Kidney epithelial cell (primary cell): Measurements from ENCODE around the gene PPM1L. TPM values are rescaled to one million over a fixed set of nuclear protein-coding genes. Genes with fewer than 3 reads are reported as not detected.

Experiments
- DNase-seq: peaks from one replicate; pipeline ENCODE4 v3.0.0-alpha.2; 2010; ENCODE audit warnings: low read depth
- H3K27me3 ChIP-seq: 2 replicates; pipeline ENCODE4 v1.6.0; 2011; ENCODE audit warnings: low read length; ENCODE audit not compliant: control insufficient read depth, insufficient read depth
- H3K36me3 ChIP-seq: 2 replicates; pipeline ENCODE4 v1.5.1; 2011; ENCODE audit warnings: low read length; ENCODE audit not compliant: control insufficient read depth, insufficient read depth
- H3K4me3 ChIP-seq: 2 replicates; pipeline ENCODE4 v1.5.1; 2011; ENCODE audit warnings: low read depth, mild to moderate bottlenecking, control low read depth, low read length
- total RNA-seq: library from RNA; depleted of rRNA; stranded (reverse); fragments of >200 nt; gene quantifications from 2 replicates; pipeline ENCODE4 v1.2.3, GENCODE V29; 2015
- TF ChIP-seq, protein P1 (sequence below): IDR thresholded peaks from 2 replicates; pipeline ENCODE4 v1.5.1; 2011; ENCODE audit warnings: mild to moderate bottlenecking, moderate library complexity, low read length, control low read depth, inconsistent platforms; ENCODE audit not compliant: insufficient read depth, poor library complexity, severe bottlenecking

PPM1L gene
- total RNA-seq, 1 donor from 2014 or later, result 11.1 TPM

DNA sequence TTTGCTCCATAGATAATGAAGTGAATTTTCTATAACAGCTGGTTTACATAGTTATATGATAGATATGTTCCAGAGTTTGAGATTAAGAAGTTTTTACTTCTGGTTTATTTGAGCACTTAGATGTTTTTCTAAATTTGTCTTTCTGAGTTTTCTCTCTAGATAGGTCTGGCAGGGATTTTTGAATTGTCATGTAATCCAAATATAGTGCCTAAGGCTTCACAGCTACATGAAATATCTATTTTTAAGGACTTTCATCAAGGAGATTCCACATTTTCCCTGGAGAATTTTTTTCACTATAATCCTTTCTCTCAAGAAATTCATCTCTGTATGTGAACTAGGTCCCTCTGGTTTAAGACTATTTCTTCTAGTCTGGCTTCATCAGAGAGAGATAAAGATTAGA is 12.0 kb downstream of the PPM1L start:
- DNase-seq, result no peak
- Histone ChIP-seq H3K27me3 (no peaks in the 10 kb centered on the region), H3K4me3 (no peak overlapping the region), H3K36me3 (no peaks in the 10 kb centered on the region)
- TF ChIP-seq, protein P1, sequence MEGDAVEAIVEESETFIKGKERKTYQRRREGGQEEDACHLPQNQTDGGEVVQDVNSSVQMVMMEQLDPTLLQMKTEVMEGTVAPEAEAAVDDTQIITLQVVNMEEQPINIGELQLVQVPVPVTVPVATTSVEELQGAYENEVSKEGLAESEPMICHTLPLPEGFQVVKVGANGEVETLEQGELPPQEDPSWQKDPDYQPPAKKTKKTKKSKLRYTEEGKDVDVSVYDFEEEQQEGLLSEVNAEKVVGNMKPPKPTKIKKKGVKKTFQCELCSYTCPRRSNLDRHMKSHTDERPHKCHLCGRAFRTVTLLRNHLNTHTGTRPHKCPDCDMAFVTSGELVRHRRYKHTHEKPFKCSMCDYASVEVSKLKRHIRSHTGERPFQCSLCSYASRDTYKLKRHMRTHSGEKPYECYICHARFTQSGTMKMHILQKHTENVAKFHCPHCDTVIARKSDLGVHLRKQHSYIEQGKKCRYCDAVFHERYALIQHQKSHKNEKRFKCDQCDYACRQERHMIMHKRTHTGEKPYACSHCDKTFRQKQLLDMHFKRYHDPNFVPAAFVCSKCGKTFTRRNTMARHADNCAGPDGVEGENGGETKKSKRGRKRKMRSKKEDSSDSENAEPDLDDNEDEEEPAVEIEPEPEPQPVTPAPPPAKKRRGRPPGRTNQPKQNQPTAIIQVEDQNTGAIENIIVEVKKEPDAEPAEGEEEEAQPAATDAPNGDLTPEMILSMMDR, result no peak

DNA sequence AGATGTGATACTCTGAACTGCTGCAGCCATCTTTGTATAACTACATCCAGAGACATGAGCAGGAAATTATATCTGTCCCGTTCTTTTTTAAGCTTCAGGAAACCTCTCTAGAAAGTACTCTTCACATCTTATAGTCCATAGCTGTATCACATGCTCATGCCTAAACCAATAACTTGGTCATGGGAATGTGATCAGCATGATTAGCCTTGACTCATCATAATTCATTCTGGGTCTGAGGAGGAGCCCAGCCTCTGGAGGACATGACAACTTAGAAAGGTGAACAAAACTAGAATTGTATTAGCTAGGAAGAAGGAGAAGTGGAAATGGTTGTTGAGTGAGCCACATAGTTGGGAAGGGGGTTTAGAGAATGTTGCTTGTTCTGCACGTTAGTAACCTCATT is 12.9 kb downstream of the PPM1L start:
- TF ChIP-seq, protein P1, result no peak
- H3K36me3 ChIP-seq, result no peaks in the 10 kb centered on the region
- H3K27me3 ChIP-seq, result no peaks in the 10 kb centered on the region
- H3K4me3 ChIP-seq, result no peak overlapping the region
- DNase-seq, result no peak

DNA sequence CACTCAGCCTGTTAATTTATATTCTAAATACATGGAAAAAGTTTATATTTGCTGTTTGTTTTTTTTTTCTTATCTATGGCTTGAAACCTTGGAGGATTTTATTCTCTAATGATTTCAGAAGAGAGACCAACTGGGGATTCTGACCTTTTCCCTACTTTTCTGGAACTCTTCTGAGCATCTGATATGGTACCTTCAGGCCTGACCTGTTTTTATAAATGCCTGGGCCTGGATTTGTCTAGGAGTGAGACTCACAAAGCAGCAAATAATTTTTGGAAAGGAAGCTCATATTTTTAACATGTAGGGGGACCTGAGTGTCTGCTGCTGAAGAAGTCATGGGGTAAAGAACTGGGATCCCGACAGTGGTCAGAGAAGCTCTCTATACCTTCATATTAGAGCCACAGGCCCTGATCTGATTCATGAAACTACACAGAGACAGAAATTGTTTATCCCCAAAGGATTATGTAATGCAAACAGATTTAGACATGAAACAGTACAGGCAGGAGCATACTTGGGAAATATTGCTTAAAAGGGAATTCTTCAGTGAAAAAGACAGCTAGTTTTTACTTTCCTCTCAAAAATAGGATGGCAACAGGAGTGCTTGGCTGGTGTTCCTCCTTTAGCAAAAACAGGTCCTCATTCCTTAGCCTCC is 15.9 kb downstream of the PPM1L start:
- TF ChIP-seq, protein P1, result no peak
- Histone ChIP-seq H3K4me3 (no peak overlapping the region), H3K27me3 (no peaks in the 10 kb centered on the region), H3K36me3 (no peaks in the 10 kb centered on the region)
- DNase-seq, result no peak

DNA sequence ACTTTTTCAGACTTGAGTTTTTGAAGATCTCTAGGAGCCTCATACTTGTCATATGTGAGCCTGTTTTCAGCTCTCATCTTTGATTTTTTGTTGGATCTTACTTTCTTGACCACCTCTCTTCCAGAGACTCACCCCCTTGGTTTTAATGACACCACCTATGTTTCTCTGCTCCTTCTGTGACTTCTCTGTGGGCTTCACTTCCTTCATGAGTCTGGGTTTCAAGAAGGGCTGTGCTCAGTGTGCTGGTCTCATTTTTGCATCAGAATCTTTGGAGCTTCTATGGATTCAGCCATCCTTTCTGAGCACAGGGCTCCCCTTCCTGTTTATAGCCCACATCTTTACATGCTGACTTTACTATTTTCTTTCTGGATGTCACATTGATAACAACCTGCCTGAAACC is 17.7 kb downstream of the PPM1L start:
- Histone ChIP-seq H3K36me3 (no peaks in the 10 kb centered on the region), H3K27me3 (no peaks in the 10 kb centered on the region), H3K4me3 (no peak overlapping the region)
- DNase-seq, result no peak
- TF ChIP-seq, protein P1, result no peak

DNA sequence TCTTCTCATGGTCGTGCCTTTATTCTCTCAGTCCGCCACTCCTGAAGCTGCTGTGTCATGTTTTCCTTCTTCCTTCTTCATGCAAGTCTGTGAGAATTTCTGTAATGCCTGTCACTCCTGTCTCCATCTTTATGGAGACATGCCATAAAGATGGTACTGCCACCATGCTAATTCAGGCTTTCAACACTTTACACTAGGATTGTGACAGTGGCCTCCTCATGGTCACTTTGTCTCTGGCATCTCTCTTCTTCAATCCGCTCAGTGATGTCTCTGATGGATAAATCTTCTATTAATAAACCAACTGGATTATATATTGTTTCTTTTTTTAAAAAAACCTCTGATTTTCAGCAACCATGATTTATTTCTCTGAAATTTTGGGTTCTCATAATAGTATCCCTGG is 18.1 kb downstream of the PPM1L start:
- Histone ChIP-seq H3K36me3 (no peaks in the 10 kb centered on the region), H3K4me3 (no peak overlapping the region), H3K27me3 (no peaks in the 10 kb centered on the region)
- no peak for DNase-seq
- TF ChIP-seq, protein P1, result no peak

DNA sequence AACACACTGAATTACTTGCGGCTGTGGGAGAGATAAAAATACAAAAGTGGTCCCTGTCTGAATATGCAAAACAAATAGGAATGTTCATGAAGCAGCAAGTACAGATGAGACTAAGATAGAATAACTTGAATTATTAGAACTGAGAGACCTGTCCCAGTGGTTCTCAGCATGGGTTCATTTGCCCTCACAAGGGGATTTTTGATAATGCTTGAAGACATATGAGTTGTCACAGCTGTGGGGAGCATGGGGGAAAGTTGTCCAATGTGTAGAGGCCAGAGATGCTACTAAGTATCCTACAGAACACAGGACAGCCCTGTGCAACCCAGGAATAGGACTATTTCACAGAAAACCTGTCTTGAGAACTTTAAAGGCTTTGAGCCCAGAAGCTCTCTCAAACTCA is 22.4 kb downstream of the PPM1L start:
- no peaks in the 10 kb centered on the region for H3K27me3 ChIP-seq
- no peaks in the 10 kb centered on the region for H3K36me3 ChIP-seq
- no peak for DNase-seq
- H3K4me3 ChIP-seq, result no peak overlapping the region
- TF ChIP-seq, protein P1, result no peak
